ENCODE measurements around the gene INSL3.
"Not testable (repeated sequence)": the region's sequence is repeated elsewhere in the genome, so short reads cannot be mapped to it uniquely, and the experiment has no call there.

INSL3 gene

GRCh38 chr19:17811103-17811502, 10.2 kb downstream of the INSL3 start:
- DNase-seq = no peak

GRCh38 chr19:17807731-17808316, 13.5 kb downstream of the INSL3 start:
- DNase-seq = peak; percentile 34

- DNase-seq = no peak
These were observed 14.4 kb downstream of the INSL3 start for GRCh38 chr19:17806945-17807344.

GRCh38 chr19:17805427-17805826, 15.9 kb downstream of the INSL3 start:
- no peak for DNase-seq

- no peak for DNase-seq
These were observed 17.9 kb downstream of the INSL3 start for GRCh38 chr19:17803264-17803896.

- no peak for DNase-seq
These were observed 19.0 kb downstream of the INSL3 start for GRCh38 chr19:17802137-17802858.

GRCh38 chr19:17798599-17798998, 22.7 kb downstream of the INSL3 start:
- not testable (repeated sequence) for DNase-seq

GRCh38 chr19:17797424-17798201, 23.7 kb downstream of the INSL3 start:
- peak; percentile 52 for DNase-seq

GRCh38 chr19:17796838-17797423, 24.4 kb downstream of the INSL3 start:
- DNase-seq = no peak

- DNase-seq = no peak
These were observed 25.1 kb downstream of the INSL3 start for GRCh38 chr19:17796013-17796837.

- no peak for DNase-seq
These were observed 25.8 kb downstream of the INSL3 start for GRCh38 chr19:17795495-17795856.

- DNase-seq = peak; percentile 26
These were observed 26.4 kb downstream of the INSL3 start, which contains the start of gene B3GNT3 for GRCh38 chr19:17794731-17795494. Gene B3GNT3, plus strand, starts transcription at chr19:17795138. Its CDS starts 12,670 bp downstream, at chr19:17807808.

GRCh38 chr19:17794412-17794730, 26.9 kb downstream of the INSL3 start:
- DNase-seq = no peak

- DNase-seq = no peak
These were observed 31.1 kb downstream of the INSL3 start for GRCh38 chr19:17790059-17790780.

- no peak for DNase-seq
These were observed 32.7 kb downstream of the INSL3 start for GRCh38 chr19:17788632-17789031.

- no peak for DNase-seq
These were observed 33.9 kb downstream of the INSL3 start for GRCh38 chr19:17787274-17787913.

- DNase-seq = peak; percentile 71
These were observed 36.9 kb downstream of the INSL3 start for GRCh38 chr19:17784201-17785008.

GRCh38 chr19:17783721-17784120, 37.6 kb downstream of the INSL3 start:
- not testable (repeated sequence) for DNase-seq

GRCh38 chr19:17780781-17781180, 40.5 kb downstream of the INSL3 start:
- DNase-seq = no peak

Data from activated naive CD4-positive, alpha-beta T cell treated with anti-CD3 and anti-CD28 coated beads, Interleukin-2, amount 50 U/mL, for 16 hours (primary cell).